Stimulated activated CD8-positive, alpha-beta memory T cell treated with anti-CD3 and anti-CD28 coated beads, Interleukin-4, amount 100 ng/mL, for 24 hours (primary cell): ENCODE measurements around the gene TBPL1.
"Not testable (repeated sequence)": the region's sequence is repeated elsewhere in the genome, so short reads cannot be mapped to it uniquely, and the experiment has no call there.

ENCODE experiments used
- DNase-seq: peaks from one replicate; pipeline ENCODE4 v3.0.0-alpha.2; 2020; ENCODE audit warnings: low read depth

The TBPL1 gene

DNA sequence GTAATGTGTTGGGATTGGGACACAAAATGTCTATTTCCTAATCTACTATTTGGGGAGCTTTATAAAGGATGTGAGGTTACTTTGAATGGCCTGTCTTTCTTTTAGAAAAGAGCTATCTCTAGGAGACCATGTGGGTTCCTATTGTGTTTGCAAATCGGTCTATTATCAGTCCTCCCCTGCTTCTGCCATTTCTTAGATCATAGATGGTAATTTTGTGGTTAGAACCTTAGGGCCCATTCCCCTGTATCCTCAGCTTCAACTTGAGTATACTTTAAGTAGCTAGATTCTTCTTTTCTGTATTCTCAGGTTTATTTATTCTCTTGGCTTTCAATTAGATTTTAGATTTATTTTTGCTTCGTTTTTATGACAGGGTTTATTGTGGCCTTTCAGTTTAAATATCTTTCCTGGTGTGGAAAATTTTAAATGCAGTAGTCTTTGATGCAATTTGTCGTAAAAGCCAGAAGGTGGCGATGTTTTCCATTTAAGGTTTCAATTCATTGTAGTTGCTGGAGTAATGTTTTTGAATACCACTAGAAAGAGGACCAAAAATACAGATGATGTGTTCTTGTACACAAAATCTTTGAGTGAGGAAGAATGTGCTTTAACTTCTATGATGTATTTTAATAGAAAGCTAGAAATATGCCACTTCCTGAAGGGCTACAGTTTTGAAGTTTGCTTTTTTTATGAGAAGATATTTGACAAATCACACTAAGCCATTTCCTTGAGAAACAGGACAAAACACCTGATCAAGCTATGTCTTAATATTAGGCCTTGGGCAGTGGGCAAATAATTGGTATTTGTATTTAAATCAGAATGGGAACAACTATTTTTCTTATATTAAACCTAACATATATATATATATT is 20.3 kb downstream of the TBPL1 start:
- DNase-seq: no peak

DNA sequence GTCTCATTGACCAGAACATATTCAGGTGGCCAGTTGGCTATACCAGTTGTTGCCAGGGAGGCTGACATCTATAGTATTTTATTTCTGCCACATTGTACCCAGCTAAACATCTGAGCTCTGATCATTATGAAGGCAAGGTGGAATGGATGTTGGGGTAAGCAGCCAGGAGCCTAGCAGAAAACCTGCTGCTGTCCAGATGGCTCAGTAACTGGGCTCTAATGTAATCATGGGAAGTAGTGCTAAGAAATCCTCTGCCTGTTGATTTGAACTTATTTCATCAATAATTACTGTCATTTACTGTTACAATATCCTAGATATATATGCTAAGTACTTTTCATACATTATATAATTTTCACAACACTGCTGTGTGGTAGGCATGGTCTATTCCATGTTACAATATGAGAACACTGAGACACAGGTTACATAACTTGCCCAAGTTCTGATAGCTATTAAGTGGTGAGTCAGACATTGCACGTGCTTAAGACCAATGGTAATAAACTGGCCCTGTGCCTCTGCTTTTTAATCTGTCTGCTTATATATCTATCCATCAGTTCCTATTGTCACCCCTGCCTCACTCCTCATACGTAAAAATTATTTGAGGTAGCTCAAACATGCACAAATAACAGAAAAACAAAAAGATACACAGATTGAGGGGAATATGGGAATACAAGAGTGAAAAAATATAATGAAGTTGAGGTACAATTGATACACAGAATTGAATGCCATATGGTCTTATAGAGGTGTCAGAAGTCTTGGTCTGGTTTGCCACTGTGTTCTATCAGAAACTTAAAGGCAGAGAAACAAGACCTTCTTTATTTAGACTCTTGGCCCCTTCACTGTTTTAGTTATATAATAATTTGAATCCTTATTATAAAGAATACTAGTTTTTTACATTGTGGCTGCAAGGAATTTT is 25.2 kb downstream of the TBPL1 start:
- no peak for DNase-seq

DNA sequence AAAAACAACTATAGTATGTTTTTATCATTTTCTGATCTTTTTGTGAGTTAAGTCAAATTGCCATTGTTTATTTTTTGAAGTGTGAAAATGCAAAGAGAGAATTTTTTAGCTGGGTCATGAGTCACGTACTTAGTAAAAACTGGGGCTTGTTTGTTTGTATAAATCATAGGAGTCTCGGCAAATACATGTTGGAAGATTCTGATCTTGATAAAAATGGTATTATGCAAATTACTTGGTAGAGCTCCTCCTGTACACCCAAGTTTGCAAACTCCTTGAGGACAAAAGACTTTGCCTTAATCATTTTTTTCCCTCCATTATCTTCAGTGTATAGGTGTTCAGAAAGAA is 25.8 kb downstream of the TBPL1 start:
- DNase-seq: no peak

DNA sequence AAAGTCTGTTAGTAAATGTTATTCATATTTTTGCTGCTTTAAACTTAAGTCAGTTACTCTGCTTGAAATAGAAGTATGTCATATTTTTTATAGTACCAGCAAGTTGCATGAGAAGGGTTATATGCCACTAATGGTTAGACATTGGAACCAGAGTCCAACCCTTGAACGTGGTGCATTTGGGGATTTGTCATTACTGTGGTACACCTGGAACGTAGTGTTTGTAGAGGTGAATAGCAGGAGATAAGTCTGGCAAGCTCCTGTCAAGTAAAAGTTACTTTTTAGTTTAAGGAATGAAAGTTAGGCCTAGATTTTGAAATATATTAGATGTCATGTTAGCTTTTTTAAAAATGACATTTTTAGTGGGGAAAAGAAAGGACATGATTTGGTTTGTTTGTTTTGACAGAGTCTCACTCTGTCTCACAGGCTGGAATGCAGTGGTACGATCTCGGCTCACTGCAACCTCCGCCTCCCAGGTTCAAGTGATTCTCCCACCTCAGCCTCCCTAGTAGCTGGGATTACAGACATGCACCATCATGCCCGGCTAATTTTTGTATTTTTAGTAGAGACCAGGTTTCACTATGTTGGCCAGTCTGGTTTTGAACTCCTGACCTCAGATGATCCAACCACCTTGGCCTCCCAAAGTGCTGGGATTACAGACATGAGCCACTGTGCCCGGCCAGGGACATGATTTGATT is 26.4 kb downstream of the TBPL1 start:
- not testable (repeated sequence) for DNase-seq

DNA sequence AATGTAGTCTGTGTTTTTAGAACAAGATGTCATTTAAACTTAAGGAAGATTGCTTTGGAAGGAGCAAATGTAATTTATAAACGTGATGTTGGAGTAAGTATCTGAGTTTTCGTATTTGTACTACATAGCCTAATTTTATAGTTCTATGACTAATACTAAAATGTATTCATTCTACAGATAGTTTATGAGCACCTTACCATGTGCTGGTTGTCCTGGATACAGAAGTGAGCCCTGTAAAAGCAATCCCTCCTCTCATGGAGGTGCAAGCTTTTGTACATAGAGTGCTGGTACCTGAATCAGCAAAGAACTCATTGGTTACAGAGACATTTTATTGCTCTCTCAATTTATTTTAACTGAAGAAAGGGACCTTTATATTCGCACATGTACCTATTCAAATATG is 27.1 kb downstream of the TBPL1 start:
- DNase-seq: no peak

DNA sequence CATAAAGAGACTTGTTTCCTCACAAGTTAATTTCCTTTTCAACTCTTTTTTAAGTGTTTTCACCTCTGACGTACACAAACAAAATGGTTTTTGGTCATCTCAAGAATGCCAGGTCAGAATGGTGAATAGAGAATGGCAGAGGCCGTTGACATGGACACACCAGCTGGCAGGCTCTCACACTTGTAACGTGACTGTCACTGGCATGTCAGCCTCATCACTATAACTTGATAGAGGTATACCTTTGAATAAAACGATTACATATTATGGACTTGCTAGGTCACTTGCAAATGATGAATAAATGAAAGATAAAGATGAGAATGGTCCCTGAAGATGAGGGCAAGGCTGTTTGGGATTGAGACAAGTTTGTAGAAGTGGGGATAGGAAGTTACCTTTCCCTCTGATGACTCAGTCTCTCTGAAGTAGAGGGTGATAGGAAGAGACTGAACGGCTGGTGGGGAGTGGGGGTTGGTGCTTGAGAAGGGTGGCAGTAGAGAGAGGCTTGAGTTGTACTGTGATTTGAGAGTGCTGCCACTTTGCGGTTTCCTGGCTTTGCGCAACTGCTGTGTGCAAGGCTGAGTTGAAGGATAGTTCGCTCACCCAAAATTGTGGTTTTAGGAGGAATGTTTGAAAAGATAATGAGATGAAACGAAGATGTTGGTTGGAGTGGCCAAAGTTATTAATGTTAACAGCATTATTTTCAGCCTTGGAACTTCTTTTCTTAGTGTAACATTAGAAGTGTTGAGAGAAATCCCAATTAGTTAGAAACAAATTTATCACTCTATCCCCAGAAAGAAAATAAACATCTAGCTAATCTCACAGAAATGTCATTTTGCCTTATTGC is 30.3 kb downstream of the TBPL1 start:
- DNase-seq: peak; percentile 22

DNA sequence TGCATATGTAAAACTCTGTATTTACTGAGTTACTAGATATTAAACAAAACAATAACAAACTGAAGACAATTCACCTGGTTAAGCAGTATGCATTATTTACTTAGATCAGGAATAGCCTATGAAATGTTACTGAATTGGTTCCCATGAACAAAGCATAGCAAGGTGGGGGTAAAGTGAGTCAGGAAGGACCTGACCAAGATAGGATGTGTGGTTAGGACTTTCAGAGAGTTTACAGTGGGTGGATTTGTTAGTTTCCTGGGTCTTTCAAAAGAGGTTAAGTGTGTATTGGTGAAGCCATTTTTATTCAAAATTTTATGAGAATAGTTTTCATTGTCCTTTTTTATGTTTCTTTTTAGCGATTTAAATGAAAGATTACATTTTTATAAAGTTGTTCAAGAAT is 32.9 kb downstream of the TBPL1 start:
- no peak for DNase-seq

DNA sequence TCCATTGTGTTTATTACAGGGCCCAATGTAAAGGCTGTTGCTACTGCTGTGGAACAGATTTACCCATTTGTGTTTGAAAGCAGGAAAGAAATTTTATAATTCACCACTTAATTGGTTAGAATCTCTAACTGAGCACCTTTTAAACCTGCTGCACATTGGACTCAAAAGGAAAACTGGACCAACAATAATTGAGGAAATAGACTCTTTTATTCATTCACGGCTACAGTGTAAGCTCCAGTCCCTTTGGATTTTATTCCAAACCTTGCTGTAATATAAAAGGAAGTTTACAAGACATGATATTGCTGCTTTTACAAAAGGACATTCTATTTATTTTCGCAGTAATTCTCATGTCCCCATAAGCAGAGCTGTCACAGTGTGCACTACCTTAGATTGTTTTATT is 33.9 kb downstream of the TBPL1 start:
- DNase-seq: no peak

DNA sequence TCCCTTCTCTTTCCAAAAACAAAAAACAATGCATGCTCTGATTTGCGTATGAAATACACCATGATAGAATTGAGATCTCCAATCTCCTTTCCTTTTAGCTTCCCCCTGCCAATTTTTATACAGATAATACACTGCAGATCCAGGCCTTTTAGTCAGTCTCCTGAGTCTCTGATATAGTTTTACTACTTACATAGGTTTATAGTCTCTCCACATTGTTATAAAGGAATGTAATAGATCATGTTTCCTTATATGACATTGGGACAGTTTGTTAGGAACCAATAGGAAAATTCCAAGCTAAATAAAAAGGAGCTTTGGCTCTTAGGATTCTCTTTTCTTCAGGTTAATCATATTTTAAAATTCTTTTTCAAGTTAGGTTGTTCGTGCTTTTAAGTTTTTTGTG is 36.5 kb downstream of the TBPL1 start:
- no peak for DNase-seq

DNA sequence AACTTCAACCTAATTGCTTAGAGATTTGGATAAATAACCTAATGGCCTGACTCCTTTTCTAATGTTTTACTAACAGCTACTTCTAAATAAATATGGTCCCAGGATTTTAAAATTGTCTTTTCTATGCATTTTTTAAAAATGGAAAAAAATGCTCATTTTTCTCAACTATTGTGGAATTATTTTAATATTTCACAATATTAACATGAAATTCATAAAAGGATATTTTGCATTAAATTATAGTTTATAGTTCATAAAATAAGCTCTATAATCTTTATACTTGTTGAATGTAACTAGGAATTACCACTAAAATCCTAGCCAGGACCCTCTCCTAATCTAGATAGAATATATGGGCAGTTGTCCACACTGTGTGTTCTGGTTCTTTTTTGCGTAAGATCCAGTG is 37.3 kb downstream of the TBPL1 start:
- DNase-seq: no peak

DNA sequence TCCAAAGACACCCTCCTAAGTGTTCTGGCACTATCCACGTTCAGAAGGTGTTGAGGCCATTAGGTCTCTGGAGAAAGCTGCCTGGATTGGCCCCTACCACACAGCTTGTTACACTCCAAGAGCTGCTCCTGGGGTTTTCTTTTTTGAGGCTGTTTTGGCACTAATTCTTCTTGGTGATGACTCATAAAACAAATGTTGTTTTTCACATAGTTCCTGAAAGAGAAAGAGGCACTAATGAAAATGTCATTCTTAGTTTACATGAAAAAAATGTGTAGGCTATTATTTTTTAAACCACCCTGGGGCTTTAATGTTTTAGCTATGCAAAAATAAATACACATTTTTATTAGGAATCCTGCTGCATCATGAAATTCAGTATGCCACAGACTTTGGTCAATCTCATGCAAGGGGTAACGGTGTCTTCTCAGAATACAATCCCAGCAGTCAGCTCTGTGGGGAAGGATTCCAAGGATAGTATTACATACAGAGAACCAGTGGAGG is 38.1 kb downstream of the TBPL1 start:
- DNase-seq: no peak

DNA sequence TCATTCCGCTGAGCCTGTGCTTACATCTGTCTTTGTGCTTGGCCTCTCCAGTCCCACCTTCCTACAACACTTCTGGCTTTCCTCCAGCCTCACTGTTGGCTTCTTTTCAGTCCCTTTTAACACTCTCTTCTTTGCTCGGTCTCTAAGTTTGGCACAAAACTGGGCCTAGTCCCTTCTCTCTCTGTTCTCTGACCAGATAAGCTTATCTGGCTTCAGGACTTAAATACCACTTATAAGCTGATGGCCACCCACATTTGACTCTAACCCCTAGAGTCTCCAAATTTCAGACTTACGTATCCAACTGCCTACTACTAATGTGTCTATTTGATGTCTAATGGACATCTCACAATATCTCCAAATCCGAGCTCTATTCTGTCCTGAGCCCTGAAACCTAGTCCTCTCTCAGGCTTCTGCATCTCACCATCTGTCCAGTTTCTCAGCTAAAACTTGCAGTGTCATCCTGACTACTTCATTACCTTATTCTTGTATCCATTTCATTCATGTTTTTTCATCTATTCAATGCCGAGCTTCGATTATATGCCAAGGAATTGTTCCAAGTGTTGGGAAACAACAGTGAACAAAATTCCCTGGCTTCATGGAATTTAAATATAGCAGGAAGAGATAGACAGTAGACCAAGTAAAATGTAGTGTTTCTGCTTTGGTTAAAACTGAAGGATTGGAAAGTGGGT is 40.1 kb downstream of the TBPL1 start:
- DNase-seq: no peak

DNA sequence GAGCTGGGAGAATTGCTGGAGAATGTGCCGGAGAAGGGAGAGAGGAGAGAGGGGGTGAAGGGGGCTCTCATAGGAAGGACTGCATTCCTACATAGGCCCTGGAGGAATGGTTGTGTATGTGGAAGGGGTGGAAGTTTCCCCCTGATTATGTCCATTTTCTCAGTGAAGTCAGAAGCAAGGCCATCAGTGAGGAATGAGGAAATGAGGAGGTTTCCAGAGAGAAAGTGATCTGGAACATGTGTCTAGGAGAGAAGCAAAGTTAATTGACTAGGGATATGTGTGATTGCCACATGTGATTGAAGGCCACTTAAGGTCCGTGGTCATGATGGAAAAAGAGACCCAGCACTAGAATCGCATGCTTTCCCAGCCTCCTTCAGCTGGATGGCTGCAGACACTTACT is 42.3 kb downstream of the TBPL1 start:
- DNase-seq: no peak

DNA sequence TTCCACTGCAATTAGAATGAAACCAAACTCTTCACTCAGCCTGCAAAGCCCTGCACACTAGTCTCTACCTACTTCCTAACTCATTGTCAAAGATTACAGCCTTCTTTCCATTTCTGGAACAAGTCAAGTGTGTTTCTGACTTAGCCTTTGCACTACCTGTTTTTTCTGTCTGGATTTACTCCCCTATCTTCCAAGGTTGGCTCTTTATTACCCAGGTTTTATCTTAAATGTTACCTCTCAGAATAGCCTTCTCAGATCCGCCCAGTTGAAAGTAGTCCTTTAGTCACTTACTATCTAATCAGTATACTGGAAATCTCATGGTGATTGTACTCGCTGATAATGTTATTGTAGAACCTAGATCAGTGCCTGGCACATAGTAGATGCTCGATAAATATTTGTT is 42.7 kb downstream of the TBPL1 start:
- no peak for DNase-seq

DNA sequence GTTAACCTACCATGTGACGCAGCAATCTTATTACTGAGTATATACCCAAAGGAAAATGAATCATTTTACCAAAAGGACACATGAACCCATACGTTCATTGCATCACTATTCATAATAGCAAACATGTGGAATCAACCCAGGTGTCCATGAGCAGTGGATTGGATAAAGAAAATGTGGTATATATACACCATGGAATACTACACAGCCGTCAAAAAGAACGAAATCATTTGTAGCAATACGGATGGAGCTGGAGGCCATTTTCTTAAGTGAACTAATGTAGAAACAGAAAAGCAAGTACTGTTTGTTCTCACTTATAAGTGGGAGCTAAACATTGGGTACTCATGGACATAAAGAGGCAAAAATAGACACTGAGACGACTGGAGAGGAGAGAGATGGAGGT is 44.2 kb downstream of the TBPL1 start:
- DNase-seq: no peak

DNA sequence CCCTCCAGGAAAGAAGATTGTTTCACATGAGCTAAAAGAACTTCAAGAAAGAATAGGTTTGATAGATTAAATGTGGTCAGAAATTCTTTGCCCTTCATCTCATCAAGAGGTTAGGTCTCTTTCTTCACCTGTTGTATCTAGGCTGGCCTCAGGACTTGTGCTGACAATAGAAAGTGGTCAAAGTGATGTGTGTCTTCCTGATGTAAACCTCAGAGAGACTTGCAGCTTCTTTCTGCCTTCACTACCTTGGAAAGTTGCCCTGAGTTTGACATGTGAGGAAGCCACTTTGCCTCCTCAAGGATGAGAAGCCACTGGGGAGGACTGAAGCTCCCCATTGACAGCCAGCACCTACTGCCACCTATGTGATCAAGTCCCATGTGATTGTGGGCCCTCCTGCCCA is 46.3 kb downstream of the TBPL1 start:
- DNase-seq: no peak

DNA sequence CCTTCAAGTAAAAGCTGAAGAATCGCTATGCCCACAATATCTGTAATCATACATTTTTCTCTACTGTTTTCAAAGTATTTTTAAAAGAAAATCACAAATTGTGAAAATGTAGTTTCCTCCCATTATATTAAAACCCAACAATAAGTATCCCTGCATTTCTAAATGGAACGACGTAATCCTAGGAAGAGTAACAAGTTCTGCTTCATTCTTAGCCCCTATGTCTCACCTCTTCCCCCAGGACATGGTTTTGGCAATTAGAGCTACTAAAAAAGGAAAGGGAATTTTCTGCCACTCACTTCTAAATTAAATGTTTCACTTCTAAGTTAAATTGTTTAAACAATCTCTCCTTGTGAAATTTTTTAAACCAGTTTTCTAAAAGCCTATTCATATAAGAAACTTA is 47.4 kb downstream of the TBPL1 start:
- no peak for DNase-seq

DNA sequence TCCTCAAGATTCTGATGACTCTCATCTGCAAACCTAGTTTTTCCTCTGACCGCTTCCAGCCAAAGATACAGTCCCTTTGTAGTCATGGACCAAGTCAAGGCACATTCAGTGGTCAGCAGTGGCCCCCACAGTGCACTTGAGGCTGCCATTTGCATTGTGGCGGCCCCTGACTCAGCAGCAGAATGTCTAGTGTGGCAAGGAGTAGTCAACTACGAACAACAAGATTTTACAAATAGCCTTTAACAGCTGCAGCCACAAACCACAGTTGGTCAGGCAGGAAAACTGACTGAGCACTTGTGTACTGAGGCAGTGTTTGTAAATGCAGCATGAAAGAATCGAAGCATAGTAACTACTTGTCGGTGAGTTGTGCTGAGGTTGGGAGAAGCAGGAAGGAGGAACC is 49.8 kb downstream of the TBPL1 start:
- no peak for DNase-seq

DNA sequence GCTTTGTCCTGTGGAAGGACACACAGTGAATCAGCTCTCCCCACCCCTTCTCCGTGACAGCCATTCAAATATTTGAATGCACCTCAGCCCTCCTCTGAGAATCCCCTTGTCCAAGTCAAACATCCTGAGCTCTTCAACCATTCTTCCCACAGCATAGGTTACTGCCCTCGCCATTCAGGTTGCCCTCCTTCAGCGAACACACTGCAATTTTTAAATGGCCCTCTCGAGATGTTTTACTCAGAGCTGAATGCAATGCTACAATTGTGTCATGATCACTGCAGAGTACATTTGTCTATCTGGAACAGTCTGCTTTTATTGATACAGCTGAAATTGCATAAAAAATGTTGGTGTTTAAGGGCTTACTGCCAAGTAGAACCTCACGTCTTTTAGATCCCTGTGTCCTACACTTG is 50.5 kb downstream of the TBPL1 start:
- DNase-seq: no peak

DNA sequence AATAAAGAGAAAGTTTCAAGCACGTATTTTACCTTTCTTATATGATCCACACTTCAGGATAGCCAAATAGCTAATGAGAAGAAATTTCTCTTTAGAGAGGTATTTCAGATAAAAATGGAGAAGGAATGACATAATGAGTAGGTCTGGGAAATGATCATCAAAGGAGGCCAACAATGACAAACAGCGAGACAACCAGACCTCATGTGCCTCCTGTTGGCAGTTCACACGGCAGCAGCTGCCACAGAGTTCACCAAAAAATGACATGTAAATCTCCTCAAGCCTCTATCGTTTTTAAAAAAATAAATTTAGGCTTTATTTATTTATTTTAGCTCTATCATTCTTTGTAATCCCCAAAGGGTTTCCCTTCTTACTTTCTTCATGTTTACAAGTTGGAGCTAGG is 51.7 kb downstream of the TBPL1 start:
- DNase-seq: no peak

DNA sequence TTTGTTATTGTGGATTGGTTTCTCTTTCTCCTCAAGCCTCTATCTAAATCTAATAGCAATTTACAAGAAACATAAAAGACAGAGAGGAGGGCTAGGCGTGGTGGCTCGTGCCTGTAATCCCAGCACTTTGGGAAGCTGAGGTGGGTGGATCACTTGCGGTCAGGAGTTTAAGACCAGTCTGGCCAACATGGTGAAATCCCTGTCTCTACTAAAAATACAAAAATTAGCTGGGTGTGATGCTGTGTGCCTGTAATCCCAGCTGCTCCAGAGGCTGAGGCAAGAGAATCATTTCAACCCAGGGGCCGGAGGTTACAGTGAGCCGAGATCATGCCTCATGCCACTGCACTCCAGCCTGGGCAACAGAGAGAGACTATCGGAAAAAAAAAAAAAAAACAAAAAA is 52.8 kb downstream of the TBPL1 start:
- no peak for DNase-seq
